Heart right ventricle (tissue), 16 donors: ENCODE data around the gene NTNG2. TPM values are rescaled to one million over a fixed set of nuclear protein-coding genes. Genes with fewer than 3 reads are reported as not detected.

Experiments used
- ATAC-seq, 8 donors: fragments of 200-7000 bp; cut with Tn5 transposase; one replicate each; pipeline ENCODE4 v1.9.1; 2020; ENCODE audit warnings: mild to moderate bottlenecking in 8 of 8, moderate library complexity in 8 of 8, moderate number of reproducible peaks in 1 of 8
- DNase-seq, 2 donors: peaks; one replicate each; pipeline ENCODE4 v3.0.0-alpha.2; 2020
- H3K27ac ChIP-seq, 10 donors: fragments of 200-600 bp; sonication (generic) in 2 of 10; one replicate each; pipeline versions ENCODE4 v1.5.0 to v1.8.0; 2020 to 2022; ENCODE audit warnings: mild to moderate bottlenecking in 3 of 10
- H3K27me3 ChIP-seq, 7 donors: fragments of 200-600 bp; one replicate each; pipeline ENCODE4 v1.8.0; 2021 to 2022; ENCODE audit warnings: mild to moderate bottlenecking in 2 of 7
- H3K36me3 ChIP-seq, 9 donors: fragments of 200-600 bp; sonication (generic) in 1 of 9; one replicate each; pipeline versions ENCODE4 v1.5.0 to v1.8.0; 2020 to 2022; ENCODE audit warnings: mild to moderate bottlenecking in 2 of 9
- H3K4me1 ChIP-seq, 9 donors: fragments of 200-600 bp; sonication (generic) in 1 of 9; one replicate each; pipeline versions ENCODE4 v1.5.0 to v1.8.0; 2020 to 2022; ENCODE audit warnings: mild to moderate bottlenecking in 4 of 9
- H3K4me3 ChIP-seq, 10 donors: fragments of 200-600 bp; sonication (generic) in 2 of 10; one replicate each; pipeline versions ENCODE4 v1.5.0 to v1.8.0; 2020 to 2022; ENCODE audit warnings: mild to moderate bottlenecking in 7 of 10, moderate library complexity in 2 of 10
- H3K9me3 ChIP-seq, 11 donors: fragments of 200-600 bp in 10 of 11; sonication (generic) in 2 of 11; one replicate each; pipeline versions ENCODE4 v1.5.0 to v1.8.0; 2013 to 2022; ENCODE audit warnings: mild to moderate bottlenecking in 2 of 11, control low read depth in 1 of 11, moderate library complexity in 1 of 11
- CTCF ChIP-seq, 9 donors: fragments of 200-600 bp; sonication (generic) in 2 of 9; IDR thresholded peaks; one replicate each; pipeline versions ENCODE4 v1.5.0 to v1.8.0; 2021 to 2022; ENCODE audit warnings: antibody characterized with exemption in 9 of 9, mild to moderate bottlenecking in 5 of 9, moderate library complexity in 1 of 9
- WGBS, 2 donors: extraction: QIAGEN DNeasy Blood & Tissue Kit; methylation state at CpG; one replicate each; pipeline ENCODE4 v1.1.7; 2013; ENCODE audit warnings: inconsistent platforms in 1 of 2; 5-methylcytosine and 5-hydroxymethylcytosine counted together
- intact Hi-C, 10 donors: fragments of 100-400 bp; cut with DNase I; formaldehyde crosslinking; loops; one replicate each; pipeline versions ENCODE4 v1.11.1 to v1.14.2; 2022
- polyA plus RNA-seq, 2 donors: library from polyadenylated mRNA; stranded (reverse); fragments of 200-250 nt; gene quantifications; one replicate each; pipeline ENCODE4 v1.2.3, GENCODE V29; 2013
- total RNA-seq, 10 donors: library from RNA; stranded (reverse); fragmentation: NEBNext Ultra II Directional in 3 of 10; extraction: Animal tissue kit (Norgen Biotek cat#: 25700) in 3 of 10; gene quantifications; one replicate each; pipeline versions ENCODE4 v1.2.1 to v1.2.4, GENCODE V29; 2021 to 2023
- donor health status: Arrhythmogenic right ventricular cardiomyopathy.
- donor health status: ischemic (EF 13 %, LVEDD 7.1; RV severe dilation, severe dysfunction).
- donor health status: healthy with polysubstance abuse.
- donor health status: DM: no; HTN: yes; CAD: no.
- donor health status: DM: no; HTN: no; CAD: no.
- donor health status: ischemic (EF 25% LVEDD 6.9; RV normal size, moderate dysfunction).
- donor health status: ischemic (EF 25% LVEDD 5.7; RV mildly dilated, moderate dysfunction).
- donor health status: healthy.
- donor health status: DM: yes; HTN: yes; CAD: no.
- donor health status: Ischemic cardiomyopathy.
- donor health status: ischemic (EF 35%, LVEDD 5.7; RV mildly dilated, moderate dysfunction).
- donor health status: nonischemic (EF 11% LVEDD 7.7; RV severe dilation, severe dysfunction).
- donor health status: DM: yes; HTN: yes; CAD: no.
- donor health status: PGD.
- donor health status: ischemic (EF 29% LVEDD 5.4; RV normal size, mild dysfunction).
- donor health status: nonischemic (EF 23%, LVEDD 6.1; RV moderate dilation, normal function).

NTNG2 gene
- total and polyA plus RNA-seq, 12 donors, result 0.29 to 7.6 (median 2.9) TPM

- intact Hi-C loops, result no loop called here
- TF ChIP-seq CTCF (IDR thresholded peaks at IDR 0.05), result no peak
- Histone ChIP-seq H3K36me3 (no peaks in the 10 kb centered on the region), H3K4me1 (peaks cover 0 to 17% (median 0%) of the 10 kb centered on the region in 9 donors), H3K27me3 (peaks cover 0 to 24% (median 20%) of the 10 kb centered on the region in 7 donors), H3K4me3 (no peak overlapping the region), H3K27ac (no peak overlapping the region), H3K9me3 (no peaks in the 10 kb centered on the region)
- ATAC-seq (no peak), DNase-seq (no peak)
- WGBS, 2 donors, result 85 to 87% methylated on average over 34 of the region's 34 CpGs
These were observed 64.9 kb downstream of the NTNG2 start for GRCh38 chr9:132226571-132227430.

- Histone ChIP-seq H3K27me3 (peaks cover 0 to 21% (median 14%) of the 10 kb centered on the region in 7 donors), H3K9me3 (no peaks in the 10 kb centered on the region), H3K36me3 (no peaks in the 10 kb centered on the region), H3K4me3 (no peak overlapping the region), H3K27ac (no peak overlapping the region), H3K4me1 (peaks cover 0 to 16% (median 0%) of the 10 kb centered on the region in 9 donors)
- no peak for DNase-seq
- 61 to 62% methylated on average over 12 of the region's 12 CpGs for WGBS, 2 donors
- no peak for TF ChIP-seq CTCF (IDR thresholded peaks at IDR 0.05)
- intact Hi-C loops, result no loop called here
- no peak for ATAC-seq
These were observed 66.2 kb downstream of the NTNG2 start for GRCh38 chr9:132228062-132228461.

GRCh38 chr9:132230605-132231004, 68.7 kb downstream of the NTNG2 start:
- 74 to 78% methylated on average over 4 of the region's 4 CpGs for WGBS, 2 donors
- TF ChIP-seq CTCF (IDR thresholded peaks at IDR 0.05), result no peak
- Histone ChIP-seq H3K27ac (no peak overlapping the region), H3K27me3 (peaks cover 0 to 21% (median 14%) of the 10 kb centered on the region in 7 donors), H3K9me3 (no peaks in the 10 kb centered on the region), H3K36me3 (no peaks in the 10 kb centered on the region), H3K4me3 (no peak overlapping the region), H3K4me1 (peaks cover 0 to 16% (median 0%) of the 10 kb centered on the region in 9 donors)
- intact Hi-C loops, result loop anchor here in 2 of 10 donors (5.0 to 10.0 kb wide), 4 partner anchors 56 to 456 kb away; no protein-coding TSS in a partner anchor
- DNase-seq (no peak), ATAC-seq (no peak)

GRCh38 chr9:132231019-132231701, 69.3 kb downstream of the NTNG2 start:
- DNase-seq, result no peak
- peaks cover 0 to 27% (median 14%) of the 10 kb centered on the region in 7 donors for H3K27me3 ChIP-seq
- WGBS, 2 donors, result 55 to 59% methylated on average over 20 of the region's 20 CpGs
- TF ChIP-seq CTCF (IDR thresholded peaks at IDR 0.05), result no peak
- H3K36me3 ChIP-seq, result no peaks in the 10 kb centered on the region
- H3K4me1 ChIP-seq, result peaks cover 0 to 17% (median 0%) of the 10 kb centered on the region in 9 donors
- ATAC-seq, result no peak
- no peak overlapping the region for H3K4me3 ChIP-seq
- no peak overlapping the region for H3K27ac ChIP-seq
- intact Hi-C loops, result loop anchor here in 2 of 10 donors (5.0 to 10.0 kb wide), 4 partner anchors 56 to 456 kb away; no protein-coding TSS in a partner anchor
- no peaks in the 10 kb centered on the region for H3K9me3 ChIP-seq
